H9 (cell line): Measurements from ENCODE around the gene PTGER4. TPM values are rescaled to one million over a fixed set of nuclear protein-coding genes. Genes with fewer than 3 reads are reported as not detected.

Experiments used
- DNase-seq: peaks from one replicate; pipeline ENCODE4 v3.0.0-alpha.2; 2017
- H2AFZ ChIP-seq: one replicate; pipeline ENCODE4 v1.6.1; 2013; ENCODE audit warnings: mild to moderate bottlenecking, low read length, control low read depth, moderate library complexity
- H2AK5ac ChIP-seq: 2 replicates; pipeline ENCODE4 v1.6.1; 2013; ENCODE audit warnings: low read length, control low read depth, mixed read lengths; ENCODE audit not compliant: insufficient read length
- H2BK120ac ChIP-seq: one replicate; pipeline ENCODE4 v1.6.1; 2013; ENCODE audit warnings: low read depth, mild to moderate bottlenecking, low read length, control low read depth, inconsistent platforms; ENCODE audit not compliant: poor library complexity, severe bottlenecking
- H2BK12ac ChIP-seq: 2 replicates; pipeline ENCODE4 v1.6.1; 2013; ENCODE audit warnings: low read length, control low read depth, mixed read lengths, low read depth; ENCODE audit not compliant: insufficient read length
- H2BK15ac ChIP-seq: 2 replicates; pipeline ENCODE4 v1.6.1; 2013; ENCODE audit warnings: low read depth, low read length, control low read depth
- H2BK20ac ChIP-seq: one replicate; pipeline ENCODE4 v1.6.1; 2013; ENCODE audit warnings: low read depth, mild to moderate bottlenecking, low read length, control low read depth, inconsistent platforms; ENCODE audit not compliant: poor library complexity, severe bottlenecking
- H2BK5ac ChIP-seq: 2 replicates; pipeline ENCODE4 v1.6.1; 2013; ENCODE audit warnings: low read length, control low read depth, mixed read lengths; ENCODE audit not compliant: insufficient read length
- H3K14ac ChIP-seq: 2 replicates; pipeline ENCODE4 v1.6.1; 2013; ENCODE audit warnings: low read length, control low read depth; ENCODE audit not compliant: insufficient read depth
- H3K18ac ChIP-seq: 2 replicates; pipeline ENCODE4 v1.6.1; 2013; ENCODE audit warnings: low read depth, mild to moderate bottlenecking, mixed read lengths, low read length, control low read depth; ENCODE audit not compliant: insufficient read length
- H3K23ac ChIP-seq: 2 replicates; pipeline ENCODE4 v1.6.1; 2013; ENCODE audit warnings: low read length, control low read depth, mixed read lengths, low read depth; ENCODE audit not compliant: insufficient read length
- H3K23me2 ChIP-seq: 2 replicates; pipeline ENCODE4 v1.6.1; 2013; ENCODE audit warnings: low read depth, mild to moderate bottlenecking, mixed read lengths, low read length, control low read depth; ENCODE audit not compliant: insufficient read length, poor library complexity, severe bottlenecking
- H3K27ac ChIP-seq: 2 replicates; pipeline ENCODE4 v1.5.1; 2013; ENCODE audit warnings: low read length, control low read depth, mixed read lengths, low read depth; ENCODE audit not compliant: insufficient read length
- H3K27me3 ChIP-seq: 2 replicates; pipeline ENCODE4 v1.6.1; 2013; ENCODE audit warnings: low read length, control low read depth, inconsistent platforms; ENCODE audit not compliant: insufficient read depth
- H3K4ac ChIP-seq: 2 replicates; pipeline ENCODE4 v1.6.1; 2013; ENCODE audit warnings: low read depth, mild to moderate bottlenecking, control low read depth, inconsistent platforms, low read length, moderate library complexity
- H3K4me1 ChIP-seq: 2 replicates; pipeline ENCODE4 v1.6.1; 2013; ENCODE audit warnings: low read length, control low read depth, inconsistent platforms; ENCODE audit not compliant: insufficient read depth
- H3K4me2 ChIP-seq: 2 replicates; pipeline ENCODE4 v1.6.1; 2013; ENCODE audit warnings: low read length, control low read depth, mixed read lengths; ENCODE audit not compliant: insufficient read length, insufficient read depth
- H3K56ac ChIP-seq: 2 replicates; pipeline ENCODE4 v1.6.1; 2013; ENCODE audit warnings: low read depth, mild to moderate bottlenecking, mixed read lengths, low read length, control low read depth; ENCODE audit not compliant: insufficient read length
- H3K79me1 ChIP-seq: 2 replicates; pipeline ENCODE4 v1.6.1; 2013; ENCODE audit warnings: low read depth, mild to moderate bottlenecking, moderate library complexity, low read length, control low read depth, inconsistent platforms; ENCODE audit not compliant: insufficient read depth, poor library complexity, severe bottlenecking
- H3K79me2 ChIP-seq: 2 replicates; pipeline ENCODE4 v1.6.1; 2013; ENCODE audit warnings: low read length, control low read depth, inconsistent platforms; ENCODE audit not compliant: insufficient read depth
- H3K9ac ChIP-seq: 2 replicates; pipeline ENCODE4 v1.6.1; 2013; ENCODE audit warnings: low read length, control low read depth, mixed read lengths; ENCODE audit not compliant: insufficient read length; ENCODE audit errors: extremely low read depth
- H3K9me3 ChIP-seq: one replicate; pipeline ENCODE4 v1.6.1; 2013; ENCODE audit warnings: low read depth, low read length, inconsistent platforms; ENCODE audit not compliant: control insufficient read depth
- H3T11ph ChIP-seq: one replicate; pipeline ENCODE4 v1.6.1; 2013; ENCODE audit warnings: mild to moderate bottlenecking, low read length, control low read depth, inconsistent platforms
- H4K20me1 ChIP-seq: one replicate; pipeline ENCODE4 v1.6.1; 2013; ENCODE audit not compliant: control insufficient read depth, insufficient read length, insufficient read depth
- H4K5ac ChIP-seq: 2 replicates; pipeline ENCODE4 v1.6.1; 2013; ENCODE audit warnings: low read depth, mild to moderate bottlenecking, mixed read lengths, low read length, control low read depth; ENCODE audit not compliant: insufficient read length
- H4K8ac ChIP-seq: replicated peaks from 2 replicates; pipeline ENCODE4 v1.6.1; 2013; ENCODE audit warnings: low read length, control low read depth, mixed read lengths, low read depth; ENCODE audit not compliant: insufficient read length
- H4K91ac ChIP-seq: 2 replicates; pipeline ENCODE4 v1.6.1; 2013; ENCODE audit warnings: low read depth, mild to moderate bottlenecking, moderate library complexity, mixed read lengths, low read length, control low read depth; ENCODE audit not compliant: insufficient read length
- H3K27ac Mint-ChIP-seq, 3 experiments: 2 replicates in 2 of 3; 3 replicates in 1 of 3; pipeline ENCODE4 v1.8.0; 2020 to 2021; ENCODE audit warnings: mixed read lengths in 3 of 3, mild to moderate bottlenecking in 1 of 3, moderate library complexity in 1 of 3
- H3K27me3 Mint-ChIP-seq: 2 replicates; pipeline ENCODE4 v1.8.0; 2021; ENCODE audit warnings: low read depth, mild to moderate bottlenecking, moderate library complexity, mixed read lengths
- H3K36me3 Mint-ChIP-seq, 3 experiments: 2 replicates in 2 of 3; 3 replicates in 1 of 3; pipeline ENCODE4 v1.8.0; 2020 to 2021; ENCODE audit warnings: low read depth in 3 of 3, mixed read lengths in 3 of 3; ENCODE audit not compliant: insufficient read depth in 1 of 3
- H3K4me1 Mint-ChIP-seq, 2 experiments: 2 replicates each; pipeline ENCODE4 v1.8.0; 2020; ENCODE audit warnings: mixed read lengths in 2 of 2
- H3K4me3 Mint-ChIP-seq, 2 experiments: 2 replicates in 1 of 2; 3 replicates in 1 of 2; pipeline ENCODE4 v1.8.0; 2020 to 2021; ENCODE audit warnings: mild to moderate bottlenecking in 2 of 2, mixed read lengths in 2 of 2, moderate library complexity in 1 of 2
- H3K9me3 Mint-ChIP-seq, 2 experiments: 2 replicates in 1 of 2; 3 replicates in 1 of 2; pipeline ENCODE4 v1.8.0; 2020; ENCODE audit warnings: mild to moderate bottlenecking in 2 of 2, mixed read lengths in 2 of 2, moderate library complexity in 1 of 2
- WGBS: extraction: QIAGEN DNeasy Blood & Tissue Kit; methylation state at CpG from one replicate; pipeline ENCODE4 v1.1.7; 2013; ENCODE audit warnings: missing lambda C conversion rate, low lambda C conversion rate, mixed read lengths; ENCODE audit not compliant: insufficient read length; ENCODE audit errors: extremely low coverage; 5-methylcytosine and 5-hydroxymethylcytosine counted together
- total RNA-seq: library from RNA; stranded (reverse); gene quantifications from 2 replicates; pipeline ENCODE4 v1.2.1, GENCODE V29; 2021
- TF ChIP-seq, protein P1 (sequence below): fragments of 200-600 bp; sonication (generic); conservative IDR thresholded peaks from 3 replicates; pipeline ENCODE4 v1.8.0; 2021; ENCODE audit warnings: antibody characterized with exemption, mild to moderate bottlenecking

The PTGER4 gene
- total RNA-seq, 1 experiment from 2014 or later: 0.35 TPM

DNA sequence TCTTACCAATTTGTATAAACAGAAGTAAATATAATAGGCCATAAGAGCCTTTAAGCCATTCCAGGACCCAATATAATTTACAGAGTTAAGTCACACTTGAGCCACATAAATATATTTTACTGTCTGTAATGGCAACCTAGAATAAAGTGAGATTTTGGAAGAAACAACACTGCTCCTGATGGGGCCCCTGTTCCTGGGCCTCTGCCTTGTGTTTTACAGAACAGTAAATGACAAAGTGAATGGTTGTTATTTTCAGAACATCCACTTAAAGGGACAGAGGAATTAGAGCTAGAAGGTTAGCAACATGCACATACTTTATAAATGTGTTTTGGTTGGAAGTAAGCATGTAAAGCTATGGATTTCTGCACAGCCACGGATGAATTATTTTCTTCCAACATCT is 3.6 kb downstream of the PTGER4 start:
- H4K91ac ChIP-seq: no peak overlapping the region

More for the DNA sequence above, 3.6 kb downstream of the PTGER4 start:
- Histone ChIP-seq H3K9me3 (no peaks in the 10 kb centered on the region), H3K79me1 (no peaks in the 10 kb centered on the region), H3K4me1 (no peaks in the 10 kb centered on the region), H2BK5ac (no peak overlapping the region), H3K14ac (no peak overlapping the region), H3K9ac (no peak overlapping the region), H3K56ac (no peak overlapping the region), H2AFZ (no peak overlapping the region), H4K20me1 (no peaks in the 10 kb centered on the region), H3K4me2 (no peak overlapping the region), H4K5ac (no peak overlapping the region), H2BK15ac (no peak overlapping the region), H3K18ac (no peak overlapping the region), H2BK20ac (no peak overlapping the region), H4K8ac (no peak overlapping the region), H2BK12ac (no peak overlapping the region), H3T11ph (no peak overlapping the region), H3K23ac (no peak overlapping the region), H3K4ac (no peak overlapping the region), H2AK5ac (no peak overlapping the region), H3K79me2 (no peaks in the 10 kb centered on the region), H3K23me2 (peaks cover 27% of the 10 kb centered on the region), H2BK120ac (no peak overlapping the region), H3K27ac (no peak overlapping the region), H3K27me3 (peaks cover 29% of the 10 kb centered on the region)
- Mint-ChIP-seq H3K27ac (no peak overlapping the region), H3K9me3 (peaks cover 3% of the 10 kb centered on the region in 2 experiments; a peak in 3 of 5 replicates), H3K4me3 (no peak overlapping the region), H3K27me3 (peaks cover 53% of the 10 kb centered on the region), H3K4me1 (peaks cover 28 to 29% of the 10 kb centered on the region in 2 experiments), H3K36me3 (peaks cover 0 to 3% (median 0%) of the 10 kb centered on the region in 3 experiments; a peak in 1 of 7 replicates)
- WGBS: no CpG with 5 or more reads among the region's 1 CpG
- DNase-seq: no peak
- TF ChIP-seq, protein P1, sequence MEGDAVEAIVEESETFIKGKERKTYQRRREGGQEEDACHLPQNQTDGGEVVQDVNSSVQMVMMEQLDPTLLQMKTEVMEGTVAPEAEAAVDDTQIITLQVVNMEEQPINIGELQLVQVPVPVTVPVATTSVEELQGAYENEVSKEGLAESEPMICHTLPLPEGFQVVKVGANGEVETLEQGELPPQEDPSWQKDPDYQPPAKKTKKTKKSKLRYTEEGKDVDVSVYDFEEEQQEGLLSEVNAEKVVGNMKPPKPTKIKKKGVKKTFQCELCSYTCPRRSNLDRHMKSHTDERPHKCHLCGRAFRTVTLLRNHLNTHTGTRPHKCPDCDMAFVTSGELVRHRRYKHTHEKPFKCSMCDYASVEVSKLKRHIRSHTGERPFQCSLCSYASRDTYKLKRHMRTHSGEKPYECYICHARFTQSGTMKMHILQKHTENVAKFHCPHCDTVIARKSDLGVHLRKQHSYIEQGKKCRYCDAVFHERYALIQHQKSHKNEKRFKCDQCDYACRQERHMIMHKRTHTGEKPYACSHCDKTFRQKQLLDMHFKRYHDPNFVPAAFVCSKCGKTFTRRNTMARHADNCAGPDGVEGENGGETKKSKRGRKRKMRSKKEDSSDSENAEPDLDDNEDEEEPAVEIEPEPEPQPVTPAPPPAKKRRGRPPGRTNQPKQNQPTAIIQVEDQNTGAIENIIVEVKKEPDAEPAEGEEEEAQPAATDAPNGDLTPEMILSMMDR: no peak
